ENCODE measurements around the gene TMEM39B.

DNA sequence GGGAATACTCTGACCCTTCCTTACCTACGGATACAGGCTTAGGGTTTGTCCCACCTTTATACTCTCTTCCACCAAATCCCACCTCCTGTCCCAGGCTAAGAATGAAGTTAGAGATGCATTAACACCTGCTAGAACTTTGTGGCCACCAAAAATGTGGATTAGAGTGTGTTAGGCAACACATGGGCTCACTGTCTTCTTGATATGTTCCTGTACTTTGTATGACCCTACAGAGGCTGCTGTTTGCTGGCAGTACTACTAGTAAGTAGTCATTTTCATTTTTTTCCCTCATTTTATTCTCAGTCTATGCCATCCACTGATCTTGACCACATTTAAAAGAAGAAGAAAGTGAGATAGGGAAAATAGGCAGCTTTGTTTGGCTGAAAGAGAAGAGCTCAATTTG is 21.0 kb upstream of the TMEM39B start:
- TF ChIP-seq, protein P1, sequence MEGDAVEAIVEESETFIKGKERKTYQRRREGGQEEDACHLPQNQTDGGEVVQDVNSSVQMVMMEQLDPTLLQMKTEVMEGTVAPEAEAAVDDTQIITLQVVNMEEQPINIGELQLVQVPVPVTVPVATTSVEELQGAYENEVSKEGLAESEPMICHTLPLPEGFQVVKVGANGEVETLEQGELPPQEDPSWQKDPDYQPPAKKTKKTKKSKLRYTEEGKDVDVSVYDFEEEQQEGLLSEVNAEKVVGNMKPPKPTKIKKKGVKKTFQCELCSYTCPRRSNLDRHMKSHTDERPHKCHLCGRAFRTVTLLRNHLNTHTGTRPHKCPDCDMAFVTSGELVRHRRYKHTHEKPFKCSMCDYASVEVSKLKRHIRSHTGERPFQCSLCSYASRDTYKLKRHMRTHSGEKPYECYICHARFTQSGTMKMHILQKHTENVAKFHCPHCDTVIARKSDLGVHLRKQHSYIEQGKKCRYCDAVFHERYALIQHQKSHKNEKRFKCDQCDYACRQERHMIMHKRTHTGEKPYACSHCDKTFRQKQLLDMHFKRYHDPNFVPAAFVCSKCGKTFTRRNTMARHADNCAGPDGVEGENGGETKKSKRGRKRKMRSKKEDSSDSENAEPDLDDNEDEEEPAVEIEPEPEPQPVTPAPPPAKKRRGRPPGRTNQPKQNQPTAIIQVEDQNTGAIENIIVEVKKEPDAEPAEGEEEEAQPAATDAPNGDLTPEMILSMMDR (IDR thresholded peaks at IDR 0.05), result no peak
- TF ChIP-seq NFE2L1 (CRISPR knock-in tag; IDR thresholded peaks at IDR 0.05) (no peak), SP1 (CRISPR knock-in tag; conservative IDR thresholded peaks at IDR 0.05) (no peak), ATF6 (CRISPR knock-in tag; IDR thresholded peaks at IDR 0.05) (no peak), CREM (CRISPR knock-in tag; IDR thresholded peaks at IDR 0.05) (no peak), ZNF219 (CRISPR knock-in tag; IDR thresholded peaks at IDR 0.05; ENCODE audit: borderline replicate concordance) (no peak), ZNF121 (CRISPR knock-in tag; IDR thresholded peaks at IDR 0.05) (no peak), JAZF1 (CRISPR knock-in tag; IDR thresholded peaks at IDR 0.05) (no peak)
- TF ChIP-seq, protein P2, sequence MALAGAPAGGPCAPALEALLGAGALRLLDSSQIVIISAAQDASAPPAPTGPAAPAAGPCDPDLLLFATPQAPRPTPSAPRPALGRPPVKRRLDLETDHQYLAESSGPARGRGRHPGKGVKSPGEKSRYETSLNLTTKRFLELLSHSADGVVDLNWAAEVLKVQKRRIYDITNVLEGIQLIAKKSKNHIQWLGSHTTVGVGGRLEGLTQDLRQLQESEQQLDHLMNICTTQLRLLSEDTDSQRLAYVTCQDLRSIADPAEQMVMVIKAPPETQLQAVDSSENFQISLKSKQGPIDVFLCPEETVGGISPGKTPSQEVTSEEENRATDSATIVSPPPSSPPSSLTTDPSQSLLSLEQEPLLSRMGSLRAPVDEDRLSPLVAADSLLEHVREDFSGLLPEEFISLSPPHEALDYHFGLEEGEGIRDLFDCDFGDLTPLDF (CRISPR knock-in tag; IDR thresholded peaks at IDR 0.05), result no peak
- TF ChIP-seq, protein P3, sequence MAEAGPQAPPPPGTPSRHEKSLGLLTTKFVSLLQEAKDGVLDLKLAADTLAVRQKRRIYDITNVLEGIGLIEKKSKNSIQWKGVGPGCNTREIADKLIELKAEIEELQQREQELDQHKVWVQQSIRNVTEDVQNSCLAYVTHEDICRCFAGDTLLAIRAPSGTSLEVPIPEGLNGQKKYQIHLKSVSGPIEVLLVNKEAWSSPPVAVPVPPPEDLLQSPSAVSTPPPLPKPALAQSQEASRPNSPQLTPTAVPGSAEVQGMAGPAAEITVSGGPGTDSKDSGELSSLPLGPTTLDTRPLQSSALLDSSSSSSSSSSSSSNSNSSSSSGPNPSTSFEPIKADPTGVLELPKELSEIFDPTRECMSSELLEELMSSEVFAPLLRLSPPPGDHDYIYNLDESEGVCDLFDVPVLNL (CRISPR knock-in tag; IDR thresholded peaks at IDR 0.05; ENCODE audit: borderline replicate concordance, low read depth), result no peak
- TF ChIP-seq, protein P4, sequence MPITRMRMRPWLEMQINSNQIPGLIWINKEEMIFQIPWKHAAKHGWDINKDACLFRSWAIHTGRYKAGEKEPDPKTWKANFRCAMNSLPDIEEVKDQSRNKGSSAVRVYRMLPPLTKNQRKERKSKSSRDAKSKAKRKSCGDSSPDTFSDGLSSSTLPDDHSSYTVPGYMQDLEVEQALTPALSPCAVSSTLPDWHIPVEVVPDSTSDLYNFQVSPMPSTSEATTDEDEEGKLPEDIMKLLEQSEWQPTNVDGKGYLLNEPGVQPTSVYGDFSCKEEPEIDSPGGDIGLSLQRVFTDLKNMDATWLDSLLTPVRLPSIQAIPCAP (CRISPR knock-in tag; IDR thresholded peaks at IDR 0.05), result no peak
- TF ChIP-seq, protein P5, sequence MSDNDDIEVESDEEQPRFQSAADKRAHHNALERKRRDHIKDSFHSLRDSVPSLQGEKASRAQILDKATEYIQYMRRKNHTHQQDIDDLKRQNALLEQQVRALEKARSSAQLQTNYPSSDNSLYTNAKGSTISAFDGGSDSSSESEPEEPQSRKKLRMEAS (CRISPR knock-in tag; IDR thresholded peaks at IDR 0.05), result no peak
